Stimulated activated CD4-positive, alpha-beta T cell treated with anti-CD3 and anti-CD28 coated beads, Interleukin-12 subunit alpha, Interleukin-12 subunit beta, amount 100 ng/mL, for 4 hours (primary cell): ENCODE data around the gene SLC47A2.

Experiments
- DNase-seq: peaks from one replicate; pipeline ENCODE4 v3.0.0-alpha.2; 2020

SLC47A2 gene

DNA sequence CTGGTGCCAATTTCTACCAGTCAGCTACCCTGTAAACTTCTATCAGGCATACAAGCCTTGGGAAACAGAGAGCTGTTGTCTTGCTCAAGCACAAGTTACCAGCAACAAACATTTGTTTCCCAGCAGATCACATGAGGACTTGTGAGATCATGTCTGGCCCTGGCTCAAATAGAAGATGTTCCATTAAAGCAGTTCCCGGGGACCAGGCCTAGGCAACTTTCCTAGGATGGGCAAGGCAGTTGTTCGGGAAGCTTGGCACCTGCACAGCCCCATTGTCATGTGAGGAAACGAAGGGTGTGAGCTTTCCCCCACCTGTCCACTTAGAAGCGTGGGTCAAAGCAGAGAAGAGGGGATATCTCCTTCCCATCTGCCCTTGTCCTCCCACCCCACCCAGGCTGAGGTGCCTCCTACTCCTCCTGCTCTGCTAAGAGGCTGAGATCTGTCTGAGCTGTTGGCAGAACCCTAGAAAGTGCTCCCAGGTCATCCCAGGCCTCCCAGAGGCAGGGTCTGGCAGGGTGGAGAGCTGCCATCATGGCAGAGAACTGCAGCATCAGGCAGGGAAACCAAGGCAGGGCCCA is 11.2 kb upstream of the SLC47A2 start:
- DNase-seq, result no peak

DNA sequence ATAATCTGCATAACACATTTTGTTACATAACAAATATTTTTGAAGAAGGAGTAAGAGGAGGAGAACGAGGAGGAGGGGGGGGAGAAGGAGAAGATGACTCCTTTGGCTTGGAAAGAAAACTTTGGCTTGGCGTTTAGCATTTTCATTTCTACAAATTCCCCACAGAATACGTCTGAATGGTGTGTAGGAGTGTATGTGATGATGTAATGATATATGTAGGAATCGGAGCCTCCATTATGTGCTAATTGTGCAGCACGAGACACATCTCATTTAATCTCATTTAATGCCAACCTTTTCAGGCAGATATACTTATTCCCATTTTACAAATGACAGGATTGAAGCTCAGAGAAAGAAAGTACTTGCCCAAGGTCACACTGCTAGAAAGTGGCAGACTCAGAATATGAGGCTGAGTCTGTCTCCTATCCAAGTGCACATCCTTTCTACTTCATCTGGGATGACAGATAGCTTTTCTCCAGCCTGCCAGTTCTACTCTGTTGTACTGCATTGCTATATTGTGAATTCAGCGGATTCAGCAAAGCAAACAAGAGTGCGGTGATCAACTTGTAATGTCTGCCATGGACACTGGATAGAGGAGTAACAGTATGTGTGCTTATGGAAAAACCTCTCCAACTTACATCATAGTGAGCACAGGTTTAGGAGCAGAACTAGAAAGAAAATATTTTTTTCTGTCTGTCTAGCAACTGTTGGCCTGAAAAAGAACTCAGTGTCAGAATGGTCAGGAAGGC is 10.4 kb upstream of the SLC47A2 start:
- DNase-seq, result no peak

DNA sequence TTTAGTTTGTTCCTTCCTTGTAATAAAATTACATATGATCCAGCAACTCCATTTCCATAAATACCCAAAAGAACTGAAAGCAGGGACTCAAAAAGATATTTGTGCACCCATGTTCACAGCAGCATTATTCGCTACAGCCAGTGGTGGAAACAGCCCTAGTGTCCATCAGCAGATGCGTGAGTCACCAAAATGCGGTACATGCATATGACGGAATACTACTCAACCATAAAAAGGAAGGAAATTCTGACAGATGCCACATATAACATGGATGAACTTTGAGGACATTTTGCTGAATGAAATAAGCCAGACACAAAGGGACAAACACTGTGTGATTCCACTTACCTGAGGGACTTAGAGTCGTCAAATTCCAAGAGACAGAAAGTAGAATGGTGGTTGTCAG is 9.1 kb upstream of the SLC47A2 start:
- DNase-seq, result no peak

DNA sequence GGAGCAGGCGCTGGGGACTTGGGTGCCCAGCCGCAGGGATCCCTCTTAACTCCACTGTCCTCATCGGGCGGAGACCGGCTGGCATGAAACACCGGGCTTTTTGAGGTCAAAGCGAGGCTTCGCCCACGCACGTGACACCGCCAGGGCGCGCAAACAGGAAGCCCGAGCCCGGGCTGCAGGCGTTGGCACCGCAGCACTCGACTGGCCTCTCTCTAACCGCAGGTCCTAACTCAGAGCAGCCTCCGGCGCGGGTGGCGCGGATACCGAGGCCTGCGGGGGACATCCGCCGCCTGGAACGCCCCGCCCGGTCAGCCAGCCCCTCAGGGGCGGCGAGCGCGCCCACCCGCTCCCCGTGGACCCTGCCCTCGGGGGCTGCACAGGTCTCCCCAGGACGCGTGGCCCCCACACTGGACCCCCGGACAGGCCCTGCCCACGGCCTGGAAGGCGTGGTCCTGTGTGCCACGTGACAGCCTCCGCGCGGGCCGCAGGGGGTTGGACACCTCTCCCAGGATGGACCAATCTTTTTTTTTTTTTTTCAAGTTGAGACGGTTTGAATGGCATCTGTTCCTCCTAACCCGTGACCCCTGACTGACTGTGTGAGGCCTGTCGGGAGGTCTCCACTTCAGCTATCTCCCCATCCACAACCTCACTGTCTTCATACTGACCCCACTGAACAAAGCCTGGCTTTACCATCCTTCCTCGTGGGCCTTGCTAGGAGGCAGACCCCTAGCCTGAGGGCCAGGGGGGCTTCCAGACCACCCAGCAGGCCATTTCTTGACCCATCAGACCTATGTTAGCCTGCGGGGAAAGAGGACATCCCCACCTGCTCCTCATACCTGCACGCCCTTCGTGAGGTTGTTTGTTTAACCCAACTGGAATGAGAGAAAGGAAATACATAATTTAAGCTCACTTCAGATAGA is 8.4 kb upstream of the SLC47A2 start:
- peak; percentile 36 for DNase-seq

DNA sequence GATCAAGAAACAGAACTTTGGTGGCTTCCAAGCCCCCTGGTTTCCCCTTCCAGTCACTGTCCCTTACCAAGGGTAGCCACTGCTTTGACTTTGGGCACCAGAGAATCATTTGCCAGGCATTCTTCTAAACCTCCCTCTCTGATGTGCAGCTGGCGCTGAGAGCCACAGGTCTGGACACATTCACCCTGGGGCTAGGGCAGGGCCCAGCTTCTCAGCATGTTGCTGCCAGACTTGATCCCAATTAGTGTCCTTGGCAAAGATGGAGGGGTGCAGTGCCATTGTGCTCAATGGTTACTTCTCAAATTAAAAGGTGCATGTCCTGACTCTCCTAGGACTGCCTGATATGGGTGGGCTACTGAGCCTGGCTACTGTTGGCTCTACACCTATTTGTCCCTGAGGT is 7.6 kb upstream of the SLC47A2 start:
- no peak for DNase-seq

DNA sequence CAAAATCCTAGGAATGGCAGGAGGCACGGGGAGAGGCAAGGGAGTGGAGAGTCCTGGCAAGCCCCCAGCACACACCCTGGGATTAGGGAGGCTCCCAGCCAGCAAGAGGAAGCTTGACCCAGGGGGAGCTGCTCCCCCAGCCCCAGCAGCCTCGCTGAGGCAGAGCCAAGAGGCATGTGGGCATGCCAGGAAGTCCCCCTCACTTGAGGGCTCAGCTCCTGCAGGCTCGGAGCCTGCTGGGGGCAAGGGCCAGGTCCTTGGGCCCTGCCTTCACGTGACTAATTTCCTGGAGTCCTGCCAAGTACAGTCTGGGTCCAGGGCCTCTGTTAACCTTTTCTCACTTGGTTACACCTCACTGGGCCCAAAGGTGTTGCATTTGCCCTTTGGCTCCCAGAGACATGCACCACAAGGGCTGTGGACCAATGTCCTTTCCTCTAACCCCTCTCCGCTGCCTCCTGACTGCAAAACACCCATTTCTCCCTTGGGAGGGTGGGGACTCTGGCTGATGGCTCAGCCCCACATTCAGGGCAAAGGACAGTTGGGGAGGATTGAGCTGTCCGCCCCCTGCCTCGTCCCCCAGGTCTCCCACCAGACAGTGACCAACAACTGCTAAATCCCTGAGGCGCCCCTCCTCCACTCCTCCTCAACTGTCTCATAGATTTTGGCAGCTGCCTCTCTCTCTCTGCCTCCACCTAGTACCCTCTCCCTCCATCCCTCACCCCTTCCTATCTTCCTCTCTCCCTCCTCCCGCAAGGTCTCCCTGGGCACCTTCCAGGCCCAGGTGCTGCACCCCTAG is 4.4 kb upstream of the SLC47A2 start:
- DNase-seq, result no peak

DNA sequence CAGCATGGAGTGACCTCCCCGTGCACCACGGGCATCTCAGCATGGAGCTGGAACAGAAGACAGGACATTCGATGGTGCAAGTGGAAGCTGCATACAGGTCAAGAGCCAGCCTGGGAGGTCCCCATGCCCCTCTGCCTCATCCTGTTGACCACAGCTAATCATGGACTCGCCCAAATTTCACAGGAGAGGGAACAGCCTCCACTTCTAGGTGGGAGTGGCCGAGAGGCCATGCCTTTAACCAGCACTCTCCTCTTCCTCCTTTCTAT is 3.8 kb upstream of the SLC47A2 start:
- DNase-seq, result no peak

DNA sequence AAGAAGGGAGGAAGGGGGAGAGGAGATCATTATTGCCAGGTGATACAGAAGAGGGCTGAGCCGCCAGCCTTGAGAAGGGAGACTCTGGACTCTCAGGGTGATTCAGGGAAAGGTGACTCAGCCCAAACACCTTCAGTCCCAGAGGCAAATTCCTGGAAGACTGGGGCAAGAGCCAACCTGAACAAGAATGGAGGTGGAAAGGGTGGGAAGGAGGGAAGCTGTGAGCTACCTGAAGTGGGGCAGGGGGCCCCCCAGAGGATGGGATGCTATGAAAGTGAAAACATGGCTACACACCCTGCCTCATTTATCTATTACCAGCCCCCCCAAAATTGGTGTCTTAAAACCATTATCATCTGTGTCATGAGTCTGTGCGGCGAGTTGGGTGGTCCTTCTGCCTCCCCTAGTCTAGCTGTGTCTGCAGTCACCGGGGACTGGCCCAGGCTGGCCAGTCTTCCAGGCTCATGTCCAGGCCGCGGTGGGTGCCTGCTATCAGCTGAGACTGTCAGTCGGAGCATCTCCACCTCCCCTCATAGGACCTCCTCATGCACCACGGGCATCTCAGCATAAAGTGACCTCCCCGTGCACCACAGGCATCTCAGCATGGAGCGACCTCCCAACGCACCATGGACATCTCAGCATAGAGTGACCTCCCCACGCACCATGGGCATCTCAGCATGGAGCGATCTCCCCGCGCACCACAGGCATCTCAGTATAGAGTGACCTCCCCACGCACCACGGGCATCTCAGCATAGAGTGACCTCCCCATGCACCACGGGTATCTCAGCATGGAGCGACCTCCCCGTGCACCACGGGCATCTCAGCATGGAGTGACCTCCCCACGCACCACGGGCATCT is 3.2 kb upstream of the SLC47A2 start:
- DNase-seq, result no peak

DNA sequence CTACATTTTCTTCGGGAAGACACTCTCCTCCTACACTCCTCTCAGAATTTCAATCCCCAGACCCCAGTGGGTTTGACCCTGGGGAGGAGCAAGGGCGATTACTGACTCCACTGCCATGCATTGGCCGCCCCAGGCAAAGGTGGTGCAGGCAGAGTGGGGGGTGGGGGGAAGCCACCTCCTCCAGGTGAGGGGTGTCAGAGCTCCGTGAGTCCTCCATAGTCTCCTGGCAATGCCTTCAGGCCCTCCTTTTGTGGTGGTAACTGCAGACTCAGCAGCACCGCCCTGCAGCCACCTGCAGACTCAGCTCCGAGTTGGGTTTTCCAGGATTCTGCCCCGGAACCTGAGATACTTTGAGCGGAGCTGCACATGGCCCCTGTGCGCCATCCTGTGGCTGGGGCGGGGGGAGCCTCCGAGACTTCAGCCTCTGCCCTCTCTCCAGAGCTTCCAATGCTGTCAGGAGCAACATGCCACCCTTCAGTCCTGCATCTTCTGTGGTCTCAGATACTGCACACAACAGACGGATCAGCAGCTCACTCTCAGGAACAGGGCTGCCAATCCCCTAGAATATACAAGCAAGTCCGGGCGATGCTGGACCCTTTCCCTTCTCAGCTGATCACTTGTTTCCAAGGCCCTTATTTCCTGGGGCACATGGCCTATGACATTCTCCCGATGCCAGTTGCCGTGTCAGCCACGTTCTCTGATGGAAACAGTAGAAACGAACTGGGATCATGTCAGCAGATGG is 2.4 kb upstream of the SLC47A2 start:
- no peak for DNase-seq

DNA sequence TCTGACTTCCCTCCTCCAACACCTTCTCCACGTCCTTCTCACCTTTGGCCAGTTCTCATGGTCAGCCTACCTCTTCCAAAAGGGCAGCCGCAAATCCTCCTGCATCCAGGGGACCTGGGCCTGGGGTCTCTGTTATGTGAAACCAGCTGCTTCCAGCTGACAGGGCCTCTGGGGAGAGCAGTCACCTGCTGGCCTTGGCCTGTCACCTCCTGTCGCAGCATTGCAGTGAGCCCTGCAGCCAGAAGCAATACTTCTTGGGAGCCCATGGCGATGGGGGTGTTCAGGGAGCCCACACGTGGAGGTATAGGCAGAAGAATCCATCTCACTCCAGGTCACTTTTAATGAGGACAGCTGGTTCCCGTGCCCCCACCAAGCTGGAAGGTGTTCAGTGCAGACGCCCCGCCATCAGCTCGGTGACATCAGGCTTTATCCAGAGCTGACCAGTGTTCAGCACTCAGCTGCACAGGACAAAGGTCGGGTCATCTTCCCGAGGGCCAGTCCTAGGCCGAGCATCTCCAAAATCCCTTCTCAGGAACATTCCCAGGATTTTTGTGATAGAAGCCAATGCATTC is 1.7 kb upstream of the SLC47A2 start:
- no peak for DNase-seq

DNA sequence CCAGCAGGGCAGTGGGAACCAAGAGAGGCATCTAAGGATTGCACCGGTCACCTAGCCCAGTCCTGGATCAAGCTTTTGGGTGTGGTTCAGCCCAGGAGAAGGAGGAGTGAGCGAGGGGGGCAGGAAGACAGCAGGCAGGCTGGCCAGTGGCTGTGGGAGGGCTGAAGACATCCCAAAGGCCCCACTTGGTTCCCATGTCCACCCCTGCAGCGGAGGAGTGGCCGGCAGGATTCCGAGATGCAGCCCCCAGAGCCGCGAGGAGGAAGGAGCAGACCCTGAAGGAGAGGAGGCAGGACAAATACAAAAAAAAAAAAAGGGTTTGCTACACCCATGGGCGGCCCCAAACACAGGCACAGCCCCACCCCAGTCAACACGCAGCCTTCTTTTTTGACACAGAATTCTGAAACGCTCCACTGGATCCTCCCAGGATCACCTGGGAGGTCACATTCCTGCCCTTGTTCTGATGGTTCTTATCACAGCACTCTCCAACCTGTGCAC is 1.1 kb upstream of the SLC47A2 start:
- no peak for DNase-seq

DNA sequence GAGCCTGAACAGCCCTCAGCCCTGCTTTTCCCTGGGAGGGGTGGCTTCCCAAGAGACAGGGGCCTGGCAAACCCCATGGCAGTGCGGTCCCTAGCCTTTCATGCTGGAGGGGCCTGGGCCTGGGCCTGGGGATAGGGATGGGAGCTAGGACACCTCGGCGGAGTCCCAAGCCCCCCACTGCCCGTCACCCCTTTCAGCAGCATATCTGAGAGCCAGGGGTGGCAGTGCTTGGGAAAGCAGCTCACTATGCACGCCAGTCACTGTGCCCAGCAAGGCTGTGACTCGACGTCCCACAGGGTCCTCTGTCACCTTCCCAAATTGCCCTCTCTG is 612 bp upstream of the SLC47A2 start:
- DNase-seq, result no peak

DNA sequence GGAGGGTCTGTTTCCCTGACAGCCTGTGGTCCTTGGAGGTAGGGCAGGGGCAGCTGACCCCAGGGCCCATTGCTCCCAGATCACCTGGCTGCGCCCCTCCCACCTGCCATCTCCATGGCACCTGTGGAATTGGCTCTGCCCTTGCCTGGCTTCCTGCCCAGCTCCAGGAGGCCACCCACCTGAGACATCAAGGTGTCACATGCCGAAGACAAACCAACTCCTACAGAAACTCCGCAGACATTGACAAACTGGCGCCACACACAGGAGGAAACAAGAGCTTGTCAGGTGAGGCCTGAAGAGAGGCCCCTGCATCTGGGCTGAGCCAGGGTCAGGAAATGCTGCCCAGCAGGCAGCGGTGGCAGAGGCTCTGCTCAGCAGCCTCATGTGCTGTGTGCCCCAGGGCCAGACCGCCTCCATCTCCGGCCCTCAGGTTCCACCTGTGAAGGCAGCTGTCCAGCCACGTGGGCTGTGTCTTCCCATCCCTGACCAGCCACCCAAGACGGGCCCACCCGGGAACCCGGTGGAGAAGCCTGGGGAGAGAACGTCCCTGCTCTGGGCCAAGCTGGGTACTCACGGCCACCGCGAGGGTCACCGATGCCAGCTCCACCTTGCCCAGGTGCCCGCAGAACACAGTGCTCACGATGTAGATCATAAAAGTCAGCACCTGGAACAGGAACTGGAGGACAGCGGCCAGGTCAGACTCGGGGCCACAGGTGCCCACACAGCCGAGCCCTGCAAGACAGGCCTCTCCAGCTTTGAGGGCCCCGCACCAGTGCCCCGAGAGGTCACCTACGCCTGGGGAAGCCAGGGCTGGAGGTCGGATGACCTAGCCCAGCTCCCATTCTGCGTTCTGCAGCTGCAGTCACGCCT is 1.6 kb downstream of the SLC47A2 start:
- DNase-seq, result no peak

DNA sequence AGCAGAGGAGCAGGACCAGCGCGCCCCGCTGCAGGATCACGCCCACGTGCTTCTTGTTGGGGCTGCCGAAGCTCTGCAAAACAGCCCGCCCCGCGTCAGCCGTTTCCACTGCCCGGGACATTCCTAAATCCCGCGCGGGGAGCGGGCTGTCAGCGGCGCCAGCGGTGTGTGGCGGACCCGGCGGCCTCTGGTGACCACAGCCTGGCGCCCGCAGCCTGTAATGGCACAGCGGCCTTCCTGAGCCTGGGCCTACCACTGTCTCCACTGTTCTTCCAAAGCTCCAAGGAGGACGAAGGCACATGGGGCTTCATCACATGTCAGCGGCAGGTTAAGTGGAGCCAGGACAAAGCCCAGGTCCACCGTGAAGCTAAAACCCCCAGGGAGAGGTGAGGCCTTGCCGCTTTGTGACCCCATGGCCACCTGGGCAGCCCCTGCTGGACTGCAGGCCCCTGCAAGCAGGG is 2.5 kb downstream of the SLC47A2 start:
- no peak for DNase-seq

DNA sequence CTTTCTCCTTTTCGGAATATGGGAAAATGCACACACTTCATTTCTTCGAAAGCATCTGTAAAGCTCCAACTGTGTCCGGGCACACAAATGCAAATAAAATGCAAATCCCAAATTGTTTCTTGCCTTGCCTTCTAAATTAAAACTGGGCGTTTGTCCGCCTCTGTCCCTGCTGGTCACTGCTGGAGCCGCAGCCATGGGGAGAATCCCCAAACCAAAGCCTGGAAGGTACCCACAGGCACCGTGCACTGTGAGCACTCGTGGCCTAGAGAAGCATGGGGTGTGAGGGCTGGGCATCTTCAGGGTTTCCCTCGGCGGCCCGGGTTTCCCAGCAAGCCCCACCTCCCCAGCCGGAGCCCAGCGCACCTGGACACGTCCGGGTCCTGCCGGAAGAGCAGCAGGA is 2.9 kb downstream of the SLC47A2 start:
- DNase-seq, result no peak

DNA sequence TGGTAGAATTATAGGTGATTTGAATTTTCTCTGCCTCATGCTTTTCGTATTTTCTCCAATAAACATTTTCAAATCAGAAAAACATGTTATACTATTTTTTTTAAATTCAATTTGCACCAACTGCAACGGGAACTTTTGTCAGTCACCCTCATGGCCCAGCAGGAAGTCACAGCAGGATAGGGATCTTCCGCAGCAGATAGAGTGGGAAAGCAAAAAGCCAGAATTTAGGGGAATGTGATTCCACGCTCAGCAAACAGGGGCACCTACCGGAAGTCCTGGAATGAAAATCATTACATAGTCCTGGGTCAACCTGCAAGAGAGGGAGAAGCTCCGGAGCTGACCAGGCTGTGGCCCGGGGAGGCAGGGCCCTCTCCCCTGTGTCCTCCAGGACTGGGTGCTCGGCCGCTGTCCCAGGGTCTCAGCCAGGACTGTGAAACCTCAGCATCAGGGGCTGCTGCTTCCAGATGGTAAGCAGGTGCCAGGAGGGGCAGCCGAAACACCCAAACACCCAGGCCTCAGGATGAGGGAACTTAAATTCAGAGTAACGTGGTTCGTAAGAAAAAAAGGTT is 3.9 kb downstream of the SLC47A2 start:
- no peak for DNase-seq

DNA sequence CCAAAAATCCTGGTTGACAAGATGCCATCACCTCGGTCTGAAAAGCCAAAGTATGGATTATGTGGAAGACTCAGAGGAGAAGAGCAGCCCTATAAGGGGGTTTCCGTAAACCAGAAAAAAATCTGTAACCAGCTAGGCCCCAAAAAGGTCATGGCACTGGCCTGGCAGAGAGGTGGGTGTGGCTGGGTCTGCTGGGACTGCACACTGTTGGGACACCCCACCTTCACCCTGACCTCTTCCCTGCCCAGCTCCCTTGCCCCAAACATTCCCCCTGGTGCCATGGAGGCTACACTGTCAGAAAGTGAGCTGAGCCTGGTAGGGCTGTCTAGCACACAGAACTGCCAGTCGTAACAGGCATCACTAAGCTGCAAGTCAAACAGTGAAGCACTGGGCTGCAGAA is 6.5 kb downstream of the SLC47A2 start:
- no peak for DNase-seq

DNA sequence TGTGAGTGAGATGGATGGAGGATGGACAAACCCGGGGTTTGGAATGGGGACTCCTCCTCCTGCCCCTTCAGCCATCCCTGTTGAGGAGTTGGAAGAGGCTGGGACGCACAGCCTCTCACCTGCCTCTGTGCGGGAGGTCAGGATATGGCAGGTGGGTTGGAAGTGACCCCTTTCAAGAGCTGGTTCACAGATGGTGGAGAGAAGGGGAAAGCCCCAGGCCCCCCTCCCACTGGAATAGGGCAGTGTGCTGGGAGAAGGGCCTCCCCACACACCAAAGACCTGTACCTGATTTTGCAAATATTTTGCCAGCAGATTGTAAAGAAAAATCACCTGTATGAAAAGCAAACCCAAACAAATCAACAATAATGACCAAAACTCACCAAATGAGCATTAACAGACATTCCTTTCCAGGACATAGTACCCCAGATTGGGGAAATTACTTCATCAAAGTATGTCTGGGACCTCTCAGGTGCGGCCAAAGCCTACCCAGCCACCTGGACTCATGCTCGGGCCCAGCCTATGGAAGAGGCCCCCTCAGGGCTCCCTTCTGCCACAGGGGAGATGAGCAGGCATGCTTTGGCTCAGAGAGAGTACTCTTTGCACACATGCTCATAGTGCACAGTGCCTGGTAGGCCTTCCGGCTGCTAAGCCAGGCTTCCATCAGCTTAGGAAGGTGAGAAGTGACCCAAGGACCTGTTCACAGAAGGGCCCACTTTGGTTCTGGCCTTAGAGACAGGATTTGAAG is 7.8 kb downstream of the SLC47A2 start:
- DNase-seq, result no peak

DNA sequence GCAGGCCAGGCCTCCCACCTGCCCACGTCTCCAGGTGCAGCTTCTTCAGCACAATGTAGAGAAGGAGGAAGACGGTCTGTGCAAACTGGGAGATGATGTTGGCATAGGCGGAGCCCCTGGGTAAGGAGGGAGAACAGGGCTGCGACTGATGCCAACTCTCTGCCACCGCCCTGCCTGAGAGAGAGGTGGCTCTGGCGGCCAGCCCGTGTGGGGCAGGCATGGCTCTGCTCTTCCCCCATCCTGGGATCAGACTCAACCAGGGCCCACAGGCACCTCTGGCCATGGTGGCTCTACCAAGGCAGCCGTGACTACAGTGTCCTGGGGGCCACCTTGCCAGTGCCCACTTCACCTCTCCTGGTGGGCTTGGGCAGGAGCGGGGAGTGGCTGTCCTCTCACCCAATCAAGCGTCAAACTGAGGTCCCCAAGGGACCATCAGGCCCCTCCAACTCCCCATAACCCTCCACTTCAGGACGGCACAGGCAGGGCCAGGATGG is 8.6 kb downstream of the SLC47A2 start:
- DNase-seq, result no peak
